ENCODE measurements around the gene NUP210. TPM values are rescaled to one million over a fixed set of nuclear protein-coding genes. Genes with fewer than 3 reads are reported as not detected.

Gene NUP210
- total RNA-seq, 2 experiments from 2014 or later = 148 TPM

DNA sequence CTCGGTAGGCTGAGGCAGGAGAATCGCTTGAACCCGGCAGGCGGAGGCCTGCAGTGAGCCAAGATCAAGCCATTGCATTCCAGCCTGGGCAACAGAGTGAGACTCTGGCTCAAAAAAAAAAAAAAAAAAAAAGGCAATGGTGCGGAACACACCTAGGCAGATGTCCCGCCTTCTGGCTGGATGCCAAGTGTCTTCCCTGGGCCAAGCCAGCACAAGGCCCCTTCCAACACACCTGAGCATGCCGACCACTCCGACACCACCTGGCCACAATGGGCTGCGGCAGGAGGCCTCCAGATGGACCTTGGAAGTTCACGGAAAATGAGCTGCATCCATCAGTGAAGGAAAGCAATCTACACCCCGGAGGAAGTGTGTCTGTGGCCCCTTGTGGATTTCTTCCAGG lies 19.0 kb downstream of the NUP210 start:
- Mint-ChIP-seq H3K4me3 (no peak overlapping the region), H3K27ac (no peak overlapping the region), H3K27me3 (ENCODE audit: low read depth) (no peaks in the 10 kb centered on the region), H3K4me1 (ENCODE audit: low read depth) (peaks cover 16% of the 10 kb centered on the region), H3K36me3 (ENCODE audit: low read depth) (peaks cover 28% of the 10 kb centered on the region), H3K9me3 (no peaks in the 10 kb centered on the region)
- intact Hi-C loops (cut with micrococcal nuclease) = no loop called here
- CTCF ChIA-PET = no interaction called here
- no peak for DNase-seq

DNA sequence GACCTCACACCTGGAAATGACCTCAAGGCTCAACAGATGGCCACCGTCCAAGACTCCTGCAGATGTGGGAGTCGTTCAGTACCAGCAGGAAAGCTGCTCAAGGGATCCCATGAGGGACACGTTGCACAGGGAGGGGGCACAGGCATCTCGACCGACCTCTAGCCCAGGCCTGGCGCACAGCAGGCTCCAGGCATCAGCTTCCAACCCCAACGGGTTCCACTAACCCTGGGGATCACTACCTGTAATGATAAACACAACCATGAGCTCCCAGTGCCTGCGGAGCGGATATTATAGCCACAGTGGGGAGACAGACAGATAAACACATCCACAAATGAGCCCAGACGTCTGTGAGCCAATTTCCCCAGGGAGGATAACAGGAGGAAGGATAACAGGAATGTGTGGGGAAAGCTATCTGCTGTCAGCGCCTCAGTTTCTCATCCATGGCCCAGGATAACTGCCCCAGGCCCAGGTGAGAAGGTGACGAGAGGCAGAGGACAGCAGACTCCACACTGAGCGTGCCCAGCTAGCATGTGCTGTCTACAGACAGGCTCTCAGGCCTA lies 19.9 kb downstream of the NUP210 start:
- H3K4me1 Mint-ChIP-seq (ENCODE audit: low read depth) = peaks cover 11% of the 10 kb centered on the region
- no peaks in the 10 kb centered on the region for H3K9me3 Mint-ChIP-seq
- H3K4me3 Mint-ChIP-seq = no peak overlapping the region
- H3K27ac Mint-ChIP-seq = no peak overlapping the region
- peaks cover 34% of the 10 kb centered on the region for H3K36me3 Mint-ChIP-seq (ENCODE audit: low read depth)
- CTCF ChIA-PET = no interaction called here
- intact Hi-C loops (cut with micrococcal nuclease) = no loop called here
- no peaks in the 10 kb centered on the region for H3K27me3 Mint-ChIP-seq (ENCODE audit: low read depth)
- no peak for DNase-seq

DNA sequence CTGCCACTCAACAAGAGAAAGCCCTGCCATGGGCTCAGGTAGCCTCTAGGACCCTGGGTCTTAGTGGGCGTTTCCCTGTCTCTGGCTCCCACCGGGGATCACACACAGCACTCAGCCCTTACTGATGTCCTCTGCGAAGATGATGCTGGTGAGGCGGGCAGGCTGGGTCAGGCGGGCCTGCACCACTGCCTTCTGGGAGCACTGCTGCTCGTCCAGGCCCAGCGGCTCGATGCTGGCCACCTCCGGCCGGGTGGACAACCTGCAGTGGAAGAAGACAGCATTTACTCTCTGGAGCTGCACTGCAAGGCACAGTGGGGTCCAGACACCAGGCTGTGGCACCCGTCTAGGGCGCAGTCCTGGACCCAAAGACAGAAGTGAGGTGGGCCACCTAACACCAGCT lies 20.5 kb downstream of the NUP210 start:
- H3K4me1 Mint-ChIP-seq (ENCODE audit: low read depth) = peaks cover 11% of the 10 kb centered on the region
- DNase-seq = no peak
- H3K9me3 Mint-ChIP-seq = no peaks in the 10 kb centered on the region
- H3K36me3 Mint-ChIP-seq (ENCODE audit: low read depth) = peaks cover 36% of the 10 kb centered on the region
- no peaks in the 10 kb centered on the region for H3K27me3 Mint-ChIP-seq (ENCODE audit: low read depth)
- CTCF ChIA-PET = no interaction called here
- intact Hi-C loops (cut with micrococcal nuclease) = no loop called here
- no peak overlapping the region for H3K4me3 Mint-ChIP-seq
- H3K27ac Mint-ChIP-seq = no peak overlapping the region

DNA sequence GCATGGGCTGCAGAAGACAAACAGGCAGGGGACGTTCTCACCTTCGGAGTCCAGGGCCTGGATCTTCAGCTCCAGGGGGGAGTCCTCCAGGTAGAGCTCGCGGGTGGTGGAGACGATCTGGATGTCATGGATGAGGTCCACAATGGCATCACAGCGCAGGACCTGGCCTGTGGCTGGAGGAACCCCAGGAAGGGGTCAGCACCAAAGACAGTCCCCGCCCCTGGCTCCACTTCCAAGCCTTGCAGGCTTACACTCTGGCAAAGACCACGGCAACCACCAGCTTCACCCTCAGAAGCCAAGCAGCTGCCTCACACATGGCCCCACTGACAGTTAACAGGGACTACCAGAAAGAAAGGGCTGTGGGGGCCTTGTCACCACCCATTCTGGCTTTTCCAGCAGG lies 22.8 kb downstream of the NUP210 start:
- CTCF ChIA-PET = interaction anchor here (1.7 kb wide), 1 partner anchor 55 kb away, joined by 5 read pairs; no protein-coding TSS in a partner anchor
- Mint-ChIP-seq H3K36me3 (ENCODE audit: low read depth) (peaks cover 39% of the 10 kb centered on the region), H3K27me3 (ENCODE audit: low read depth) (no peaks in the 10 kb centered on the region), H3K27ac (no peak overlapping the region), H3K4me3 (no peak overlapping the region), H3K9me3 (no peaks in the 10 kb centered on the region), H3K4me1 (ENCODE audit: low read depth) (peaks cover 4% of the 10 kb centered on the region)
- DNase-seq = no peak
- intact Hi-C loops (cut with micrococcal nuclease) = no loop called here

DNA sequence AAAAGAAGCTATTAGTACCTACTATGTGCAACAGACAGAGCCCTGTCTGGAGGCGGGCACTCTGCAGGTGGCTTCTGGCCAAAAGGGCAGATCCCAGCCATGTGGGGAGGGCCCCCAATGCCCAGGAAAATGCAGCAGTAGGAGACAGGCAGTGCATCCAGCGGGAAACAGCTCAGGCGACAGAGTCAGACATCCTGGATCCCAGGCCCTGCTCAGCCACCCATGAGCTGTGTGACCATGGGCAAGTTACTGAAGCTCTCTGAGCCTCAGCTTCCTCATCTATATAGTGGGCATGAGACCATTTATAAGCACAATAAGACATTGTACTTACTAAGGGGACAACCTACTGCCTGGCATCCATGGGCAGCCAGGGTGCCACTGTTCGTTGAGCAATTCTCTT lies 25.8 kb downstream of the NUP210 start:
- Mint-ChIP-seq H3K27me3 (ENCODE audit: low read depth) (no peaks in the 10 kb centered on the region), H3K9me3 (no peaks in the 10 kb centered on the region), H3K36me3 (ENCODE audit: low read depth) (peaks cover 49% of the 10 kb centered on the region), H3K4me1 (ENCODE audit: low read depth) (peaks cover 8% of the 10 kb centered on the region), H3K4me3 (no peak overlapping the region), H3K27ac (no peak overlapping the region)
- intact Hi-C loops (cut with micrococcal nuclease) = no loop called here
- CTCF ChIA-PET = interaction anchor here (1.2 to 1.7 kb wide), 2 partner anchors 8 to 11 kb away, joined by 3 to 4 read pairs; no protein-coding TSS in a partner anchor
- no peak for DNase-seq

DNA sequence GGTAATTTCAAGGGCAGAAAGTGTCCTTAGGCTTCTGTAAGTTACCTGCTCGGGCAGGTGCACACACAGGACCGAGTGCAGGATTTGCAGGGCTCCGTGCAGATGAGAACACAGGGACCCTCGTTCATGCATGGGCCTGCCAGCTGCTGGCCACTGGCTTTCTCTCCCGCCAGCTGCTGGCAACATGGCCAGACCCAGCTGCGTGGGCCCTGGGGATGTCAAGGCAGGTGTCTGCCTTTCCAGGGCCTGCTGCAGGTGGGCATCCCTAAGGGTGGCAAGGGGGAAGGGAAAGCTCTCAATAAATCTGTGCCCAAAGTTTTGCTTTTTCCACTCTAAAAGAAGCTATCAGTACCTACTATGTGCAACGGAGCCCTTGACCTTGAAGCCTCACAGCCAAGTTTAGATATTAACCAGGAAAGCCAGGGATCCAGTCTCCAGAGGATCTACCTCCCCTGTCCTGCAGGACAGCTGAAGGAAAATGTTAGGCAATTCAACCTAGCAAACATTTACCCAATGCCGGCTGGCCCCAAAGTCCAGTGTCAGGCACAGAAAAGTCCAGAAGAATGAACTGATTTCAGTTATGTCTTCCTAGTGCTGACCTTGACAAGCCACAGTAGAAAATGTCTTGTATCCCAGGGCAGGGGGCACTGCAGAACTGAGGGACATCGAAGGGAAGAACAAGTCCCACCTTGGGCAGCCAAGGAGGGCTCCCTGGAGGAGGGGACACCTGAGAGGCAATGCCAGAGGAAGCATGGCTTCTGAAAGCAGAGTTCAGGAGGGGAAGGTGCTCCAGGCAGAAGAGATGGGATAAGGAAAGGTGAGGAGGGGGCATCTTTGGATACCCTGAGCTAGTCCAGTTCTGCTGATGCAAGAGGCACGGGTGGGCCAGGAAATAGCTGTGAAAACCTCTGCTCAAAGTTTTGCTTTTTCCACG lies 26.4 kb downstream of the NUP210 start:
- DNase-seq = no peak
- no peak overlapping the region for H3K4me3 Mint-ChIP-seq
- no peaks in the 10 kb centered on the region for H3K9me3 Mint-ChIP-seq
- H3K27ac Mint-ChIP-seq = no peak overlapping the region
- intact Hi-C loops (cut with micrococcal nuclease) = no loop called here
- H3K27me3 Mint-ChIP-seq (ENCODE audit: low read depth) = no peaks in the 10 kb centered on the region
- CTCF ChIA-PET = interaction anchor here (1.2 to 1.7 kb wide), 3 partner anchors 9 to 59 kb away, joined by 3 to 12 read pairs (median 4); no protein-coding TSS in a partner anchor
- peaks cover 10% of the 10 kb centered on the region for H3K4me1 Mint-ChIP-seq (ENCODE audit: low read depth)
- peaks cover 52% of the 10 kb centered on the region for H3K36me3 Mint-ChIP-seq (ENCODE audit: low read depth)

DNA sequence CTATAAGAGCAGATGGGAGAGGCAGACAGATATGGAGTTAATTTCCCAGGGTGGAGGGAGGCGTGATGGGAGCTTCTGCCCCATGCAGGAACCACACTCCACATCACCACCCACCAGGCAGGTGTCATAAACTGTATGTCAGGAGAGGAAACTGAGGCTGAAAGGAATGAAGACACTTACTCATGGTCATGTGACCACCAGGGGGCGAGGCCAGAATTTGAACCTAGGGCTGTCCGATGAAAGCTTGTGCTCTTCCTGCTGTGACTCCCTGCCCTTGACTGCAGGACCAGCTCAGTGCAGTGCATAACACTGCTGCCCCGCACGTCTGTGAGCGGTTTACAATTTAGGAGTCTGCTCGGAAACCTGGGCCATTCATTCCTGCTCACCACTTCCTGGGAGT lies 28.8 kb downstream of the NUP210 start:
- H3K9me3 Mint-ChIP-seq = no peaks in the 10 kb centered on the region
- no peak overlapping the region for H3K27ac Mint-ChIP-seq
- H3K27me3 Mint-ChIP-seq (ENCODE audit: low read depth) = no peaks in the 10 kb centered on the region
- CTCF ChIA-PET = interaction anchor here (1.0 to 2.2 kb wide), 5 partner anchors 21 to 68 kb away, joined by 3 to 15 read pairs (median 6); no protein-coding TSS in a partner anchor
- DNase-seq = peak; percentile 30
- no peak overlapping the region for H3K4me3 Mint-ChIP-seq
- intact Hi-C loops (cut with micrococcal nuclease) = loop anchor here (1.0 kb wide), 1 partner anchor 61 kb away; no protein-coding TSS in a partner anchor
- H3K36me3 Mint-ChIP-seq (ENCODE audit: low read depth) = peaks cover 52% of the 10 kb centered on the region
- peaks cover 24% of the 10 kb centered on the region for H3K4me1 Mint-ChIP-seq (ENCODE audit: low read depth)

DNA sequence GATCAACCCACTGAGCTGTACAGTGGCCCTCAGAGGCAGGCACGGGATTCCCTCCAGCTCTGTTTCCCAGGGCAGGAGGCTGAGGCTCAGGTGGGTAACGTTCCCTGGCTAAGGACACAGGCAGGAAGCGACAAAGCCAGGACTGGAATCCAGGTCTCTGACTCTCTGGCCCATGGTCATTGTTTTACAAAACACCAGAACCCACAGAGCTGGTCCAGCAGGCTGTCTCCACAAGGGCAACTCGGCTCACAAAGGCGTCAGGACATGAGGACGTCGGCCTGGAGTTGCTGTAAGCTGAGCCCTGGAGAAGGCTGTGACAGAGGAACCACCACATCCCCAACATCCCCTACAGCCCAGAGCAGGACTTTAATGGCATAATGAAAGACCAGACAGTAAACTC lies 30.7 kb downstream of the NUP210 start:
- H3K36me3 Mint-ChIP-seq (ENCODE audit: low read depth) = peaks cover 53% of the 10 kb centered on the region
- H3K4me1 Mint-ChIP-seq (ENCODE audit: low read depth) = peaks cover 27% of the 10 kb centered on the region
- H3K4me3 Mint-ChIP-seq = no peak overlapping the region
- DNase-seq = no peak
- H3K27ac Mint-ChIP-seq = no peak overlapping the region
- intact Hi-C loops (cut with micrococcal nuclease) = no loop called here
- CTCF ChIA-PET = interaction anchor here (0.6 to 1.2 kb wide), 2 partner anchors 45 to 63 kb away, joined by 3 to 6 read pairs; no protein-coding TSS in a partner anchor
- H3K9me3 Mint-ChIP-seq = no peaks in the 10 kb centered on the region
- H3K27me3 Mint-ChIP-seq (ENCODE audit: low read depth) = no peaks in the 10 kb centered on the region

DNA sequence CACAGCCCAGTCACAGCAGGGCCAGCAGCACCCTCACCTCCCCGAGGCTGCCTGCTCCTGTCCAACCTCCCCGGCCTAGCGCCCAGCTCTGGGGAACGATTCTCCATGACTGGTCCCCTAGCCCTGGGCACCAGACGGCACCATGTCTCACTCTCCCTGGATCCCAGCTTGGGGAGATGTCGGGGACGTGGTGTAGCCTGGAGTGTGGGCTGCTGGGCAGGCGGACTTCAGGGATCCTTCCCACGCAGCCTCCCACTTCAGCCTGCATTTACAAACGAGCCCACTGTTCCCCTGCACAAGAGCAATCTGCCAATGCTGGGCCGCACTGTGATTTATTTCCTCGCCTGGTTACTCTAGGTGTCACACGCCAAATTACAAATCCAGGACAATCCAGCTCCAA lies 31.3 kb downstream of the NUP210 start:
- intact Hi-C loops (cut with micrococcal nuclease) = no loop called here
- Mint-ChIP-seq H3K4me3 (no peak overlapping the region), H3K36me3 (ENCODE audit: low read depth) (peaks cover 54% of the 10 kb centered on the region), H3K27ac (no peak overlapping the region), H3K4me1 (ENCODE audit: low read depth) (peaks cover 27% of the 10 kb centered on the region), H3K9me3 (no peaks in the 10 kb centered on the region), H3K27me3 (ENCODE audit: low read depth) (no peaks in the 10 kb centered on the region)
- no peak for DNase-seq
- CTCF ChIA-PET = interaction anchor here (0.6 to 1.2 kb wide), 2 partner anchors 45 to 64 kb away, joined by 3 to 6 read pairs; no protein-coding TSS in a partner anchor

DNA sequence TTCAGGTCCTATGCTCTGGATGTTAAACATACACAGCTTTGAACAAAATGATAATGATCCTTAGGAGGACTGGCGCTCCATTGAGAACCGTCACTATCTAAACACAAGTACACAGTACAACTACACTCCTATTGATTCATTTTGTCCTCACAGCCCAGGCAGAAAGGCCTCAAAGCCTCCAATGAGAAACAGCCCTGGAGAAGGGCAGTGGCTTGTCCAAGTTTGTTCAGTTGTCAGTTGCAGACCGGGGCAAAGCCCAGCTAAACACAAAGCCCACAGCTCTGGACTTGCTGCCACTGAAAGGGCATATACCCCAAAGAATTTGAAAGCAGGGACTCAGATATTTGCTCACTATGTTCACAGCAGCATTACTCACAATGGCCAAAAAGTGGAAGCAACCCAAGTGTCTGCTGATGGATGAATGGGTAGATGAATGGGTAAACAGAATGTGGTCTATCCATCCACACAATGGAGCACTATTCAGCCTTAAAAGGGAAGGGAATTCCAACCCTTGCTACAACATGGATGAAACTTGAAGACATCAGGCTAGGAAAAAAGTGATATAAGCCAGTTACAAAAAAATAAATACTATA lies 34.7 kb downstream of the NUP210 start:
- Mint-ChIP-seq H3K36me3 (ENCODE audit: low read depth) (peaks cover 49% of the 10 kb centered on the region), H3K27ac (peak overlapping the region; percentile 2), H3K4me1 (ENCODE audit: low read depth) (peaks cover 27% of the 10 kb centered on the region), H3K4me3 (no peak overlapping the region), H3K27me3 (ENCODE audit: low read depth) (no peaks in the 10 kb centered on the region), H3K9me3 (no peaks in the 10 kb centered on the region)
- no peak for DNase-seq
- intact Hi-C loops (cut with micrococcal nuclease) = no loop called here
- CTCF ChIA-PET = interaction anchor here (0.8 kb wide), 1 partner anchor 111 kb away, joined by 3 read pairs; no protein-coding TSS in a partner anchor

DNA sequence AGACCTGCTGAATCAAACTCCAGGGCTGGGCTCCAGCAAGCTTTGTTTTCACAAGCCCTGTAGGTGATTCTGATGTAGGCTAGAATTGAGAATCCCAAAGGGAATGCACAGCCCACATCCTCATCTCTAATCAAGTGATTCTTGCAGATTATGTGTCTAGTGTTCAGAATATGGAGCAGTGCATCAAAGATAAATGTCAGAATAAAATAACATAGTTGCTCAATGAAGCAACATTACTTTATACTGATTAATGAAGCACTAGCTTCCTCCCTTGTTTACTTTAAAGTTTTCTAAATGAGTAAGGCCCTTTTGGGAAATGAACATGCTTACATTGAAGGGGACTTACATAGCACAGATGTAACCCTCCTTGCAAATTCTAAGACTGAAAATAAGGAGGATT lies 39.2 kb downstream of the NUP210 start:
- Mint-ChIP-seq H3K27me3 (ENCODE audit: low read depth) (no peaks in the 10 kb centered on the region), H3K27ac (no peak overlapping the region), H3K4me1 (ENCODE audit: low read depth) (peaks cover 8% of the 10 kb centered on the region), H3K4me3 (no peak overlapping the region), H3K36me3 (ENCODE audit: low read depth) (peaks cover 45% of the 10 kb centered on the region), H3K9me3 (no peaks in the 10 kb centered on the region)
- CTCF ChIA-PET = no interaction called here
- no peak for DNase-seq
- intact Hi-C loops (cut with micrococcal nuclease) = no loop called here

DNA sequence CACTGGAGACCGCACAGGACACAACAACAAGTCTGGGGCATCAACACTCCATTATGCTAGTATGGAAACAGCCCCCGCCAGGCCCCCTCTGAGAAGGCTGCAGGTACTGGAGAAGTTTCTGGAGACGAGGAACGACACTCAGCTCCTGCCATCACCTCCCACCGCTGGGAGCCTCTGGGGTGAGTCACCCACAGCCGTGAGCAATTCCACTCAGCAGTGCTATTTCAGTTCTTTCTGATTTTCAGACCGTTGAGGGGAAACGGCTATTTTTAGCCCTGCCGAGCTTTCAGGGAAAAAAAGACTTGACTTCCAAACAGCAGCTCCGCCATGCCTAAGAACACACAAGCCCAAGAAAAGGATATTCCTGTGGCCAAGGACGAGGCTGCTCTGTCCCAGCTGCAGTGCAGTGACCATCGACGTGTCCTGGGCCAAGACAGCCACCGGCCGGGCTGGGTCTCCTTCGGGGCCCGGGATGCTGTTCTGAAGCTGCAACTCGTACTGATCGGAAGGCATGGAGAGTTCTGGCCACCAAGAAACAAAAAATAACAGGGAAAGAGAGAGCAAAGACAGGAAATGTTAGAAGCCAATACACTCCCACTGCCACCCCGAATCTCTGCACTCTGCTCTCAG lies 40.8 kb downstream of the NUP210 start:
- Mint-ChIP-seq H3K4me1 (ENCODE audit: low read depth) (peaks cover 5% of the 10 kb centered on the region), H3K36me3 (ENCODE audit: low read depth) (peaks cover 37% of the 10 kb centered on the region), H3K9me3 (no peaks in the 10 kb centered on the region), H3K4me3 (no peak overlapping the region), H3K27me3 (ENCODE audit: low read depth) (no peaks in the 10 kb centered on the region), H3K27ac (no peak overlapping the region)
- CTCF ChIA-PET = interaction anchor here (2.1 kb wide), 1 partner anchor 74 kb away, joined by 8 read pairs; no protein-coding TSS in a partner anchor
- intact Hi-C loops (cut with micrococcal nuclease) = no loop called here
- DNase-seq = no peak
